GM12878 (cell line): ENCODE data around the gene CPSF3.

Experiments used
- BCL11A ChIP-seq: IDR thresholded peaks from 2 replicates; pipeline ENCODE4 v1.6.1; 2011; ENCODE audit warnings: low read depth, low read length
- CTCF ChIP-seq, 3 experiments: IDR thresholded peaks in 2 of 3; conservative IDR thresholded peaks in 1 of 3; 2 replicates each; pipeline ENCODE4 v1.5.1; 2011; ENCODE audit warnings: low read depth in 3 of 3, low read length in 3 of 3, mild to moderate bottlenecking in 3 of 3, control low read depth in 2 of 3, moderate library complexity in 2 of 3, inconsistent platforms in 1 of 3, mixed read lengths in 1 of 3; ENCODE audit not compliant: control insufficient read depth in 2 of 3, insufficient read depth in 1 of 3; ENCODE audit errors: extremely low read depth in 1 of 3
- ELK1 ChIP-seq: IDR thresholded peaks from 2 replicates; pipeline ENCODE4 v1.6.1; 2012; ENCODE audit warnings: low read depth, low read length, improper control_type of control experiment
- EZH2 ChIP-seq: IDR thresholded peaks from 2 replicates; pipeline ENCODE4 v1.6.1; 2012; ENCODE audit warnings: low read depth, mild to moderate bottlenecking, control low read depth, inconsistent platforms, low read length, borderline replicate concordance; ENCODE audit not compliant: control insufficient read depth
- FOXM1 ChIP-seq: IDR thresholded peaks from 2 replicates; pipeline ENCODE4 v1.6.1; 2012; ENCODE audit warnings: low read depth, mild to moderate bottlenecking, inconsistent platforms, low read length, moderate library complexity
- POLR2AphosphoS5 ChIP-seq: IDR thresholded peaks from 2 replicates; pipeline ENCODE4 v1.6.1; 2011; ENCODE audit warnings: mild to moderate bottlenecking, low read length, inconsistent platforms
- RAD21 ChIP-seq: IDR thresholded peaks from 2 replicates; pipeline ENCODE4 v1.6.1; 2011; ENCODE audit warnings: mild to moderate bottlenecking, low read depth, low read length, moderate library complexity; ENCODE audit not compliant: insufficient read depth
- REST ChIP-seq: IDR thresholded peaks from 2 replicates; pipeline ENCODE4 v1.6.1; 2012; ENCODE audit warnings: mild to moderate bottlenecking, low read depth, low read length
- SMAD1 ChIP-seq: fragments of 450-650 bp; IDR thresholded peaks from 2 replicates; pipeline ENCODE4 v1.6.1; 2018; ENCODE audit warnings: mild to moderate bottlenecking, low read depth; ENCODE audit not compliant: partially characterized antibody
- SMAD5 ChIP-seq: IDR thresholded peaks from 2 replicates; pipeline ENCODE4 v1.6.1; 2016; ENCODE audit warnings: antibody characterized with exemption, low read depth

- TF ChIP-seq POLR2AphosphoS5 (no peak), FOXM1 (no peak), BCL11A (no peak), CTCF (IDR thresholded peaks at IDR 0.05 in 2 of 3, conservative IDR thresholded peaks at IDR 0.05 in 1 of 3; ENCODE audit: control insufficient read depth in 2 of 3, extremely low read depth in 1 of 3, insufficient read depth in 1 of 3, low read depth in 3 of 3, low read length in 3 of 3) (no peak), EZH2 (no peak), ELK1 (no peak), RAD21 (no peak), SMAD1 (no peak), REST (no peak), SMAD5 (no peak)
Observed at GRCh38 chr2:9490789-9491188, 67.3 kb downstream of the CPSF3 start.
